K562 (cell line): ENCODE measurements around the gene CHRNB1. TPM values are rescaled to one million over a fixed set of nuclear protein-coding genes. Genes with fewer than 3 reads are reported as not detected.

ENCODE experiments used
- ATF1 ChIP-seq, 2 experiments: fragments of 450-650 bp in 1 of 2; IDR thresholded peaks; 2 replicates each; pipeline ENCODE4 v1.6.1; 2016; ENCODE audit warnings: missing compliant biosample characterization in 1 of 2, missing genetic modification characterization in 1 of 2
- CBX5 ChIP-seq: IDR thresholded peaks from 2 replicates; pipeline ENCODE4 v1.6.1; 2014; ENCODE audit warnings: low read depth, borderline replicate concordance
- CTBP1 ChIP-seq: fragments of 450-650 bp; IDR thresholded peaks from 2 replicates; pipeline ENCODE4 v1.6.1; 2016; ENCODE audit warnings: borderline replicate concordance
- MYNN ChIP-seq, 2 experiments: sonication (generic); formaldehyde crosslinking in 1 of 2; IDR thresholded peaks; 2 replicates each; pipeline versions ENCODE4 v1.5.0 to v1.6.1; 2016 to 2020; ENCODE audit warnings: antibody characterized with exemption in 1 of 2, missing genetic modification reagents in 1 of 2
- PHF20 ChIP-seq: fragments of 450-650 bp; IDR thresholded peaks from 2 replicates; pipeline ENCODE4 v1.6.1; 2018; ENCODE audit not compliant: partially characterized antibody
- SAP30 ChIP-seq: fragments of 200-600 bp; sonication (generic); IDR thresholded peaks from 2 replicates; pipeline ENCODE4 v1.6.1; 2012; ENCODE audit warnings: borderline replicate concordance, low read depth, mild to moderate bottlenecking, moderate library complexity, low read length, control low read depth, inconsistent platforms; ENCODE audit not compliant: insufficient read depth, poor library complexity, severe bottlenecking
- SETDB1 ChIP-seq: IDR thresholded peaks from one replicate; pipeline ENCODE4 v1.6.1; 2012; ENCODE audit warnings: low read length, control low read depth, inconsistent platforms
- SIN3A ChIP-seq, 2 experiments: fragments of 150-350 bp in 1 of 2; IDR thresholded peaks; 2 replicates each; pipeline ENCODE4 v1.6.1; 2011 to 2016; ENCODE audit warnings: borderline replicate concordance in 2 of 2, low read depth in 2 of 2, low read length in 2 of 2, mild to moderate bottlenecking in 2 of 2, moderate library complexity in 2 of 2; ENCODE audit not compliant: control insufficient read depth in 1 of 2
- SIN3B ChIP-seq: fragments of 450-650 bp; IDR thresholded peaks from 2 replicates; pipeline ENCODE4 v1.6.1; 2017; ENCODE audit warnings: low read depth, mild to moderate bottlenecking, moderate library complexity
- SMAD1 ChIP-seq: fragments of 150-350 bp; IDR thresholded peaks from 2 replicates; pipeline ENCODE4 v1.6.1; 2014; ENCODE audit warnings: low read length, low read depth; ENCODE audit not compliant: partially characterized antibody
- SP2 ChIP-seq: IDR thresholded peaks from 2 replicates; pipeline ENCODE4 v1.6.1; 2011; ENCODE audit warnings: mild to moderate bottlenecking, low read depth, low read length, moderate library complexity; ENCODE audit not compliant: poor library complexity, severe bottlenecking; ENCODE audit errors: extremely low read depth
- SUPT5H ChIP-seq: fragments of 450-650 bp; IDR thresholded peaks from 2 replicates; pipeline ENCODE4 v1.6.1; 2016
- YY1 ChIP-seq, 3 experiments: IDR thresholded peaks; 2 replicates each; pipeline ENCODE4 v1.6.1; 2011; ENCODE audit warnings: low read length in 2 of 3, mild to moderate bottlenecking in 2 of 3, moderate library complexity in 2 of 3, borderline replicate concordance in 1 of 3, control low read depth in 1 of 3, low read depth in 1 of 3; ENCODE audit not compliant: insufficient read depth in 3 of 3, insufficient replicate concordance in 2 of 3, control insufficient read depth in 1 of 3, insufficient read length in 1 of 3; ENCODE audit errors: extremely low read depth in 1 of 3
- ZBTB8A ChIP-seq: fragments of 450-650 bp; IDR thresholded peaks from 2 replicates; pipeline ENCODE4 v1.6.1; 2018; ENCODE audit warnings: mild to moderate bottlenecking, moderate library complexity; ENCODE audit not compliant: partially characterized antibody
- ZNF12 ChIP-seq: sonication (generic); formaldehyde crosslinking; IDR thresholded peaks from 2 replicates; pipeline ENCODE4 v1.4.0; 2020; ENCODE audit warnings: mild to moderate bottlenecking, missing genetic modification reagents
- ZNF143 ChIP-seq: sonication (generic); formaldehyde crosslinking; IDR thresholded peaks from 2 replicates; pipeline ENCODE4 v1.9.0; 2022; ENCODE audit warnings: mild to moderate bottlenecking, missing genetic modification reagents
- ZNF764 ChIP-seq: fragments of 250-450 bp; sonication (Bioruptor Pico); IDR thresholded peaks from 2 replicates; pipeline ENCODE4 v1.4.0; 2020; ENCODE audit warnings: low read depth, mild to moderate bottlenecking, moderate library complexity
- ZNF785 ChIP-seq: fragments of 250-450 bp; sonication (Bioruptor Pico); IDR thresholded peaks from 2 replicates; pipeline ENCODE4 v1.4.0; 2020; ENCODE audit warnings: mild to moderate bottlenecking
- polyA plus RNA-seq, 8 experiments: library from polyadenylated mRNA; depleted of rRNA in 4 of 8; stranded (reverse) in 5 of 8; unstranded in 3 of 8; fragments of >200 nt; fragmentation: Nextera tagmentation in 2 of 8; fragmentation: Illumina TruSeq in 1 of 8; extraction: Ambion mirVana in 2 of 8; extraction: Trizol in 1 of 8; gene quantifications; 2 replicates each; pipeline versions ENCODE4 v1.2.1 to v1.2.3, GENCODE V29; 2011 to 2014; ENCODE audit warnings: inconsistent platforms in 1 of 8, missing spikeins in 1 of 8
- total RNA-seq, 7 experiments: library from RNA; depleted of rRNA in 6 of 7; stranded (reverse); fragments of >200 nt in 6 of 7; fragmentation: Illumina TruSeq in 2 of 7; extraction: Trizol in 2 of 7; gene quantifications; 2 replicates each; pipeline versions ENCODE4 v1.2.1 to v1.2.3, GENCODE V29; 2011 to 2021; ENCODE audit warnings: low replicate concordance in 1 of 7
- TF ChIP-seq, protein P1 (sequence below): fragments of 250-450 bp; sonication (Bioruptor Pico); IDR thresholded peaks from 2 replicates; pipeline ENCODE4 v1.9.0; 2021; ENCODE audit warnings: mild to moderate bottlenecking, inconsistent platforms
- TF ChIP-seq, protein P2 (sequence below): fragments of 450-650 bp; IDR thresholded peaks from 2 replicates; pipeline ENCODE4 v1.6.1; 2016
- TF ChIP-seq, protein P3 (sequence below): sonication (generic); formaldehyde crosslinking; IDR thresholded peaks from 2 replicates; pipeline ENCODE4 v1.8.0; 2022; ENCODE audit warnings: missing genetic modification reagents, mild to moderate bottlenecking, moderate library complexity, borderline replicate concordance
- TF ChIP-seq, protein P4 (sequence below): fragments of 250-450 bp; sonication (Bioruptor Pico); IDR thresholded peaks from 2 replicates; pipeline ENCODE4 v1.8.0; 2022; ENCODE audit warnings: moderate library complexity, mild to moderate bottlenecking, inconsistent platforms

Gene CHRNB1
- total and polyA plus RNA-seq, 9 of the 15 experiments (the other 6 are each of a cell fraction or from before 2014, with no cell fraction given): 4.7 to 12.3 (median 6.8) TPM

- peak; percentile 69 for TF ChIP-seq PHF20
- peak; percentile 23; the same call in 1 of the 2 replicates for TF ChIP-seq CTBP1
- TF ChIP-seq, protein P1, sequence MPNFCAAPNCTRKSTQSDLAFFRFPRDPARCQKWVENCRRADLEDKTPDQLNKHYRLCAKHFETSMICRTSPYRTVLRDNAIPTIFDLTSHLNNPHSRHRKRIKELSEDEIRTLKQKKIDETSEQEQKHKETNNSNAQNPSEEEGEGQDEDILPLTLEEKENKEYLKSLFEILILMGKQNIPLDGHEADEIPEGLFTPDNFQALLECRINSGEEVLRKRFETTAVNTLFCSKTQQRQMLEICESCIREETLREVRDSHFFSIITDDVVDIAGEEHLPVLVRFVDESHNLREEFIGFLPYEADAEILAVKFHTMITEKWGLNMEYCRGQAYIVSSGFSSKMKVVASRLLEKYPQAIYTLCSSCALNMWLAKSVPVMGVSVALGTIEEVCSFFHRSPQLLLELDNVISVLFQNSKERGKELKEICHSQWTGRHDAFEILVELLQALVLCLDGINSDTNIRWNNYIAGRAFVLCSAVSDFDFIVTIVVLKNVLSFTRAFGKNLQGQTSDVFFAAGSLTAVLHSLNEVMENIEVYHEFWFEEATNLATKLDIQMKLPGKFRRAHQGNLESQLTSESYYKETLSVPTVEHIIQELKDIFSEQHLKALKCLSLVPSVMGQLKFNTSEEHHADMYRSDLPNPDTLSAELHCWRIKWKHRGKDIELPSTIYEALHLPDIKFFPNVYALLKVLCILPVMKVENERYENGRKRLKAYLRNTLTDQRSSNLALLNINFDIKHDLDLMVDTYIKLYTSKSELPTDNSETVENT (CRISPR knock-in tag): no peak
- no peak for TF ChIP-seq MYNN (IDR thresholded peaks at IDR 0.05)
- TF ChIP-seq MYNN (CRISPR knock-in tag; IDR thresholded peaks at IDR 0.05): no peak
- no peak for TF ChIP-seq ZNF764 (CRISPR knock-in tag)
- no peak for TF ChIP-seq ZNF12
- peak in 2 of 3 experiments; percentile 65 to 89 for TF ChIP-seq YY1 (IDR thresholded peaks at IDR 0.05; ENCODE audit: borderline replicate concordance in 1 of 3, control insufficient read depth in 1 of 3, extremely low read depth in 1 of 3, insufficient read depth in 3 of 3, insufficient read length in 1 of 3, insufficient replicate concordance in 2 of 3, low read depth in 1 of 3, low read length in 2 of 3)
- peak; percentile 63 to 66; a peak in 1 of 4 replicates for TF ChIP-seq SIN3A (IDR thresholded peaks at IDR 0.05; ENCODE audit: borderline replicate concordance in 2 of 2, control insufficient read depth in 1 of 2, low read depth in 2 of 2, low read length in 2 of 2)
- peak; percentile 53 for TF ChIP-seq SP2
- no peak for TF ChIP-seq SETDB1
- no peak for TF ChIP-seq ZNF143 (CRISPR knock-in tag)
- TF ChIP-seq ZBTB8A: no peak
- no peak for TF ChIP-seq SMAD1
- TF ChIP-seq, protein P2, sequence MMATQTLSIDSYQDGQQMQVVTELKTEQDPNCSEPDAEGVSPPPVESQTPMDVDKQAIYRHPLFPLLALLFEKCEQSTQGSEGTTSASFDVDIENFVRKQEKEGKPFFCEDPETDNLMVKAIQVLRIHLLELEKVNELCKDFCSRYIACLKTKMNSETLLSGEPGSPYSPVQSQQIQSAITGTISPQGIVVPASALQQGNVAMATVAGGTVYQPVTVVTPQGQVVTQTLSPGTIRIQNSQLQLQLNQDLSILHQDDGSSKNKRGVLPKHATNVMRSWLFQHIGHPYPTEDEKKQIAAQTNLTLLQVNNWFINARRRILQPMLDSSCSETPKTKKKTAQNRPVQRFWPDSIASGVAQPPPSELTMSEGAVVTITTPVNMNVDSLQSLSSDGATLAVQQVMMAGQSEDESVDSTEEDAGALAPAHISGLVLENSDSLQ: peak; percentile 15; the same call in 1 of the 2 replicates
- TF ChIP-seq, protein P3, sequence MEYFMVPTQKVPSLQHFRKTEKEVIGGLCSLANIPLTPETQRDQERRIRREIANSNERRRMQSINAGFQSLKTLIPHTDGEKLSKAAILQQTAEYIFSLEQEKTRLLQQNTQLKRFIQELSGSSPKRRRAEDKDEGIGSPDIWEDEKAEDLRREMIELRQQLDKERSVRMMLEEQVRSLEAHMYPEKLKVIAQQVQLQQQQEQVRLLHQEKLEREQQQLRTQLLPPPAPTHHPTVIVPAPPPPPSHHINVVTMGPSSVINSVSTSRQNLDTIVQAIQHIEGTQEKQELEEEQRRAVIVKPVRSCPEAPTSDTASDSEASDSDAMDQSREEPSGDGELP (CRISPR knock-in tag): peak; percentile 95
- TF ChIP-seq SUPT5H: peak; percentile 82
- no peak for TF ChIP-seq CBX5
- TF ChIP-seq SAP30: peak; percentile 48
- TF ChIP-seq ATF1 (CRISPR knock-in tag; IDR thresholded peaks at IDR 0.05): no peak
- TF ChIP-seq ATF1 (tag; IDR thresholded peaks at IDR 0.05): peak; percentile 64
- peak; percentile 87 for TF ChIP-seq SIN3B
- TF ChIP-seq ZNF785 (CRISPR knock-in tag): no peak
- TF ChIP-seq, protein P4, sequence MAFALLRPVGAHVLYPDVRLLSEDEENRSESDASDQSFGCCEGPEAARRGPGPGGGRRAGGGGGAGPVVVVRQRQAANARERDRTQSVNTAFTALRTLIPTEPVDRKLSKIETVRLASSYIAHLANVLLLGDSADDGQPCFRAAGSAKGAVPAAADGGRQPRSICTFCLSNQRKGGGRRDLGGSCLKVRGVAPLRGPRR (CRISPR knock-in tag): no peak
Observed at GRCh38 chr17:7403977-7404736, 40.7 kb upstream of the CHRNB1 start, which contains the start of gene TMEM256 (continued).
